Measurements from ENCODE around the gene DLL4. TPM values are rescaled to one million over a fixed set of nuclear protein-coding genes. Genes with fewer than 3 reads are reported as not detected.

The DLL4 gene
- total RNA-seq, 2 experiments from 2014 or later: 0.11 to 0.14 TPM

DNA sequence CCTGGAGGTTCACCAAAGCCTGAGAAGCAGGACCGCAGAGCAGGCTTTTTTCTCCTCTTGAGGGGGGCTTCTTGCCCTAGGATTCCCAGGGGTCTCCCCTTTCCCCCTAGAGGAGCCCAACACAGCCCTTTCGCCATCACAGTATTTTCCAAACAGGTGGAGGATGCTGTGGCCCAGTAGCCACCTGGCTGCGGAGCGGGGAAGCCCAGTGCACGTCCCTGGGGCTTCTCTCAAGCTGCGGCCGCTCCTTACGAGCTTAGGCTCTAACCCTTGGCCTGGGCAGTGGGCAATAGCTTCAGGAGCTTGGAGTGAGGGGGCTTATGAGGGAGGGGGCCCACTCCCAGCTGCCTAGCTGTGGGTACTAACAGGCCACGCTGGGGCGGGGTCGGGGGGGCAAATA, 11.6 kb upstream of the DLL4 start:
- intact Hi-C loops (cut with DNase I, micrococcal nuclease): no loop called here
- Histone ChIP-seq H3K36me3 (ENCODE audit: insufficient read depth, low read length) (no peaks in the 10 kb centered on the region), H3K27me3 (ENCODE audit: control insufficient read depth in 1 of 2, insufficient read depth in 2 of 2, low read length in 2 of 2) (no peaks in the 10 kb centered on the region), H3K9me3 (ENCODE audit: control insufficient read depth in 1 of 2, insufficient read depth in 1 of 2, low read length in 2 of 2) (no peaks in the 10 kb centered on the region), H3K4me3 (ENCODE audit: low read length) (no peak overlapping the region), H3K27ac (ENCODE audit: low read depth in 1 of 2, low read length in 2 of 2) (no peak overlapping the region), H3K4me1 (ENCODE audit: insufficient read depth, low read length) (no peaks in the 10 kb centered on the region)
- no peaks in the 10 kb centered on the region for H3K36me3 Mint-ChIP-seq (ENCODE audit: low read depth)
- H3K27ac Mint-ChIP-seq: no peak overlapping the region
- ChIA-PET CTCF (no interaction called here), POLR2A (no interaction called here)
- H3K4me3 Mint-ChIP-seq: no peak overlapping the region
- DNase-seq (no peak), ATAC-seq (ENCODE audit: poor library complexity) (no peak)
- H3K27me3 Mint-ChIP-seq: peaks cover 1% of the 10 kb centered on the region
- no peaks in the 10 kb centered on the region for H3K4me1 Mint-ChIP-seq (ENCODE audit: low read depth)
- no peaks in the 10 kb centered on the region for H3K9me3 Mint-ChIP-seq
- TF ChIP-seq, protein P1, sequence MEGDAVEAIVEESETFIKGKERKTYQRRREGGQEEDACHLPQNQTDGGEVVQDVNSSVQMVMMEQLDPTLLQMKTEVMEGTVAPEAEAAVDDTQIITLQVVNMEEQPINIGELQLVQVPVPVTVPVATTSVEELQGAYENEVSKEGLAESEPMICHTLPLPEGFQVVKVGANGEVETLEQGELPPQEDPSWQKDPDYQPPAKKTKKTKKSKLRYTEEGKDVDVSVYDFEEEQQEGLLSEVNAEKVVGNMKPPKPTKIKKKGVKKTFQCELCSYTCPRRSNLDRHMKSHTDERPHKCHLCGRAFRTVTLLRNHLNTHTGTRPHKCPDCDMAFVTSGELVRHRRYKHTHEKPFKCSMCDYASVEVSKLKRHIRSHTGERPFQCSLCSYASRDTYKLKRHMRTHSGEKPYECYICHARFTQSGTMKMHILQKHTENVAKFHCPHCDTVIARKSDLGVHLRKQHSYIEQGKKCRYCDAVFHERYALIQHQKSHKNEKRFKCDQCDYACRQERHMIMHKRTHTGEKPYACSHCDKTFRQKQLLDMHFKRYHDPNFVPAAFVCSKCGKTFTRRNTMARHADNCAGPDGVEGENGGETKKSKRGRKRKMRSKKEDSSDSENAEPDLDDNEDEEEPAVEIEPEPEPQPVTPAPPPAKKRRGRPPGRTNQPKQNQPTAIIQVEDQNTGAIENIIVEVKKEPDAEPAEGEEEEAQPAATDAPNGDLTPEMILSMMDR (IDR thresholded peaks at IDR 0.05): no peak

DNA sequence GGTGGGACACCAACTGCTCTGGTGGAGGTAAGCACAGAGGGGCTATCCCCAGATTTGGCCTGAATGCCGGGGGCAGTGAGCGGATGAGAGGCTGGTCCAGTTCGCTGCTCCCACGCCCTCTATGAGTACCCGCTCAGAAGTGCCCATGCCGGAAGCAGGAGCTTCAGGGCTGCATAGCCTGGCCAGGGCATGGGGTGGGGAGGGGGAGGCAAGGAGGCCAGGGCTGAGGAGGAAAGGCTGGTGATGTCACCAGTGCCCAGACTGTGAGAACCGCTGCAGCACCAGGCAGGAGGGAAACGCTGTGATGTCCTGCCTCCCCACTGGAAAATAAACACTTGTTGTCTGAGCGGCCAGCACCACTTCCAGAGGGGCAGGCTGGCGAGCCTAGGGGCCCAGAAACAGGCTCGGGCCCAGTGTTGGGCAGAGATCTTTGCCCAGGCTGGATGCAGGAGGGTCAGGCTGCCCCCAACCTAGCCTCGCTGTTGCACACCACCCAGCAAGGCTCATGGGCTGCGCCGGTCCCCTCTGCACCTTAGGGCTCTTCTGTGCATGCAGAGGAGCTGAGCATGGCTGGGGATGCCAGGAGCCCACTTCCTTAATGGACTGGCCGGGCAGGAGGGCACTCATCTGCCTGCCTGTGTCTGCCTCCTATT, 10.9 kb upstream of the DLL4 start:
- POLR2A ChIA-PET: no interaction called here
- Mint-ChIP-seq H3K27ac (no peak overlapping the region), H3K4me3 (no peak overlapping the region), H3K27me3 (peaks cover 6% of the 10 kb centered on the region), H3K36me3 (ENCODE audit: low read depth) (no peaks in the 10 kb centered on the region), H3K4me1 (ENCODE audit: low read depth) (no peaks in the 10 kb centered on the region), H3K9me3 (no peaks in the 10 kb centered on the region)
- CTCF ChIA-PET: no interaction called here
- no peak overlapping the region for H3K4me3 ChIP-seq (ENCODE audit: low read length)
- no peak overlapping the region for H3K27ac ChIP-seq (ENCODE audit: low read depth in 1 of 2, low read length in 2 of 2)
- H3K4me1 ChIP-seq (ENCODE audit: insufficient read depth, low read length): no peaks in the 10 kb centered on the region
- TF ChIP-seq, protein P1 (IDR thresholded peaks at IDR 0.05): no peak
- intact Hi-C loops (cut with DNase I, micrococcal nuclease): no loop called here
- ATAC-seq (ENCODE audit: poor library complexity) (no peak), DNase-seq (no peak)
- no peaks in the 10 kb centered on the region for H3K27me3 ChIP-seq (ENCODE audit: control insufficient read depth in 1 of 2, insufficient read depth in 2 of 2, low read length in 2 of 2)
- H3K9me3 ChIP-seq (ENCODE audit: control insufficient read depth in 1 of 2, insufficient read depth in 1 of 2, low read length in 2 of 2): no peaks in the 10 kb centered on the region
- H3K36me3 ChIP-seq (ENCODE audit: insufficient read depth, low read length): no peaks in the 10 kb centered on the region

DNA sequence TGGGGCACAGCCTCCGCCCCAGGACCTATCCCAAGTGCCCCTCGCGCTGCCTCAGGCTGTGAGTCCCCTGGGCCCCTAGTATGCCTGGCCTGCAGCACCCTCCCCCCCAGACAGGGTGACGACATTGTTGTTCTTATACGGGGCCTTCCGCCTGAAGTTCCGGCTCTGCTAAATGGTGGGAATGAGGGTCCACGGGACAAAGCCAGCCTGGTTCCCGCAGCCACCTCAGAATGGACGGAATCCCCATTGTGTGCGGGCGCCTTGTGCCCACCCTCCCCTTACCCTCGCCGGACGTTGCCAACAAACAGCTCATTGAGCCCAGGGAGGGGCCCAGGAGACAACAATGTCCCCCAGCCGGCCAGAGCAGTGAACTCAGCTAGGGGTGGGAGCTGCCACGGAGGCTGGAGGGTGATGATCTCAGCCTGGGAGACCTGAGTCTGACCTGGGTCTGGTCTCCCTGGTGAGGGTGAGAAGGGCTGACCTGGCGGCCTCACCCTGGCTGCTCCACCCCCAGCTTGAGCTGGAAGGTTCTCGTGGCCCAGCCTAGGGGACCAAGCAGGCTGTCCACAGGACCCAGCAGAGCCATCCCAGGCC, 10.2 kb upstream of the DLL4 start:
- Mint-ChIP-seq H3K36me3 (ENCODE audit: low read depth) (no peaks in the 10 kb centered on the region), H3K4me3 (no peak overlapping the region), H3K4me1 (ENCODE audit: low read depth) (no peaks in the 10 kb centered on the region), H3K27me3 (peaks cover 6% of the 10 kb centered on the region), H3K9me3 (no peaks in the 10 kb centered on the region), H3K27ac (no peak overlapping the region)
- Histone ChIP-seq H3K36me3 (ENCODE audit: insufficient read depth, low read length) (no peaks in the 10 kb centered on the region), H3K27me3 (ENCODE audit: control insufficient read depth in 1 of 2, insufficient read depth in 2 of 2, low read length in 2 of 2) (no peaks in the 10 kb centered on the region), H3K27ac (ENCODE audit: low read depth in 1 of 2, low read length in 2 of 2) (no peak overlapping the region), H3K9me3 (ENCODE audit: control insufficient read depth in 1 of 2, insufficient read depth in 1 of 2, low read length in 2 of 2) (no peaks in the 10 kb centered on the region), H3K4me1 (ENCODE audit: insufficient read depth, low read length) (no peaks in the 10 kb centered on the region), H3K4me3 (ENCODE audit: low read length) (no peak overlapping the region)
- TF ChIP-seq, protein P1 (IDR thresholded peaks at IDR 0.05): no peak
- intact Hi-C loops (cut with DNase I, micrococcal nuclease): no loop called here
- ChIA-PET CTCF (no interaction called here), POLR2A (no interaction called here)
- DNase-seq (no peak), ATAC-seq (ENCODE audit: poor library complexity) (no peak)

All from CD4-positive, alpha-beta T cell (primary cell).